K562 (cell line): ENCODE measurements around the gene GRIK2. TPM values are rescaled to one million over a fixed set of nuclear protein-coding genes. Genes with fewer than 3 reads are reported as not detected.

Experiments
- ATAC-seq: fragments of 200-7000 bp; cut with Tn5 transposase; 3 replicates; pipeline ENCODE4 v1.9.1; 2020; ENCODE audit warnings: moderate library complexity
- BruUV-seq: library from RNA; stranded (reverse); fragments of 400-500 nt; replicated peaks from 2 replicates; lab custom pipeline; 2021; lab: Mats Ljungman, UMichigan
- CTCF ChIA-PET: fragments of 300-600 bp; formaldehyde crosslinking; extraction: SDS; loops from one replicate; lab custom pipeline; 2021; ENCODE audit warnings: low intra/inter-chr PET ratio; lab: Yijun Ruan, JAX
- POLR2A ChIA-PET: fragments of 300-600, 350-650 bp; sonication (Branson Sonifier 250); formaldehyde crosslinking; extraction: SDS; loops from one replicate; lab custom pipeline; 2021; ENCODE audit warnings: antibody characterized with exemption, inconsistent platforms; lab: Yijun Ruan, JAX
- DNase-seq, 4 experiments: peaks; one replicate each; pipeline versions ENCODE4 v3.0.0 to v3.0.0-alpha.2; 2011 to 2018; ENCODE audit warnings: low spot score in 3 of 4, mixed read lengths in 3 of 4; ENCODE audit errors: extremely low read depth in 1 of 4
- FAIRE-seq: peaks from 2 replicates; lab custom pipeline; 2011; peaks lifted over from hg19 to GRCh38; lab: Jason Lieb, UNC
- H2AFZ ChIP-seq: 2 replicates; pipeline ENCODE4 v1.6.0; 2011; ENCODE audit warnings: low read depth, low read length, control low read depth, inconsistent platforms
- H3K27ac ChIP-seq: fragments of 200-600 bp; 3 replicates; pipeline ENCODE4 v1.8.0; 2011; ENCODE audit warnings: low read depth, mild to moderate bottlenecking, control low read depth, inconsistent platforms, low read length, moderate library complexity, mixed read lengths; ENCODE audit errors: extremely low read depth
- H3K27me3 ChIP-seq, 2 experiments: fragments of 300-600 bp in 1 of 2; 2 replicates in 1 of 2; 3 replicates in 1 of 2; pipeline versions ENCODE4 v1.6.0 to v1.8.0; 2011; ENCODE audit warnings: inconsistent platforms in 2 of 2, low read length in 2 of 2, mild to moderate bottlenecking in 1 of 2, mixed read lengths in 1 of 2, moderate library complexity in 1 of 2; ENCODE audit not compliant: control insufficient read depth in 2 of 2, insufficient read depth in 2 of 2
- H3K36me3 ChIP-seq: fragments of 300-600 bp; 3 replicates; pipeline ENCODE4 v1.8.0; 2011; ENCODE audit warnings: mild to moderate bottlenecking, low read length, inconsistent platforms; ENCODE audit not compliant: control insufficient read depth, insufficient read depth
- H3K4me1 ChIP-seq, 2 experiments: fragments of 200-600 bp in 1 of 2; replicated peaks in 1 of 2; 2 replicates in 1 of 2; 3 replicates in 1 of 2; pipeline versions ENCODE4 v1.5.1 to v1.8.0; 2011; ENCODE audit warnings: inconsistent platforms in 2 of 2, low read length in 2 of 2, mild to moderate bottlenecking in 1 of 2, mixed read lengths in 1 of 2, moderate library complexity in 1 of 2; ENCODE audit not compliant: control insufficient read depth in 2 of 2, insufficient read depth in 2 of 2
- H3K4me2 ChIP-seq: 2 replicates; pipeline ENCODE4 v1.6.1; 2011; ENCODE audit warnings: low read length, control low read depth, inconsistent platforms, mixed read lengths; ENCODE audit not compliant: insufficient read depth
- H3K4me3 ChIP-seq: fragments of 200-600 bp; sonication (generic), shearing (Covaris generic); 2 replicates; pipeline ENCODE4 v1.5.1; 2016; ENCODE audit warnings: control low read depth, inconsistent platforms
- H3K79me2 ChIP-seq: fragments of 200-600 bp; 3 replicates; pipeline ENCODE4 v1.8.0; 2011; ENCODE audit warnings: low read length, inconsistent platforms; ENCODE audit not compliant: control insufficient read depth, insufficient read depth
- H3K9ac ChIP-seq, 2 experiments: 2 replicates each; pipeline versions ENCODE4 v1.6.0 to v1.6.1; 2011; ENCODE audit warnings: low read depth in 2 of 2, low read length in 2 of 2, control low read depth in 1 of 2, inconsistent platforms in 1 of 2, mild to moderate bottlenecking in 1 of 2, mixed read lengths in 1 of 2; ENCODE audit not compliant: insufficient read depth in 1 of 2
- H3K9me1 ChIP-seq: one replicate; pipeline ENCODE4 v1.6.0; 2011; ENCODE audit warnings: inconsistent platforms, mild to moderate bottlenecking, low read length, moderate library complexity; ENCODE audit not compliant: control insufficient read depth, insufficient read depth
- H3K9me3 ChIP-seq: replicated peaks from 2 replicates; pipeline ENCODE4 v1.5.1; 2011; ENCODE audit warnings: low read depth, low read length, inconsistent platforms; ENCODE audit not compliant: control insufficient read depth, insufficient read depth
- H4K20me1 ChIP-seq: replicated peaks from 2 replicates; pipeline ENCODE4 v1.6.1; 2011; ENCODE audit warnings: low read length, inconsistent platforms, mixed read lengths; ENCODE audit not compliant: control insufficient read depth, insufficient read depth
- HDAC2 ChIP-seq: fragments of 450-650 bp; IDR thresholded peaks from 2 replicates; pipeline ENCODE4 v1.6.1; 2016; ENCODE audit warnings: mild to moderate bottlenecking
- MBD2 ChIP-seq: sonication (generic); IDR thresholded peaks from 2 replicates; pipeline ENCODE4 v1.6.1; 2016; ENCODE audit warnings: low read depth, borderline replicate concordance
- NFE2 ChIP-seq: IDR thresholded peaks from 2 replicates; pipeline ENCODE4 v1.6.1; 2014; ENCODE audit warnings: antibody characterized with exemption, low read depth
- POLR2B ChIP-seq: fragments of 450-650 bp; IDR thresholded peaks from 2 replicates; pipeline ENCODE4 v1.6.1; 2018; ENCODE audit warnings: low read depth; ENCODE audit not compliant: partially characterized antibody
- RBM34 ChIP-seq: fragments of 200-400 bp; formaldehyde crosslinking; IDR thresholded peaks from 2 replicates; pipeline ENCODE4 v1.6.1; 2018; ENCODE audit warnings: low read length, borderline replicate concordance; ENCODE audit not compliant: insufficient read depth
- SIRT6 ChIP-seq: IDR thresholded peaks from one replicate; pipeline ENCODE4 v1.6.1; 2012; ENCODE audit warnings: low read depth, mild to moderate bottlenecking, control low read depth, inconsistent platforms, low read length, moderate library complexity
- ZNF282 ChIP-seq: sonication (generic); formaldehyde crosslinking; IDR thresholded peaks from 2 replicates; pipeline ENCODE4 v1.8.1; 2023; ENCODE audit warnings: missing genetic modification reagents
- in situ Hi-C: fragments of 300-500 bp; cut with MboI; formaldehyde crosslinking; loops from 4 replicates; pipeline ENCODE4 v1.15.0; 2018; ENCODE audit warnings: inconsistent platforms, mixed read lengths
- intact Hi-C: fragments of 100-400 bp; cut with micrococcal nuclease; formaldehyde crosslinking; loops from 2 replicates; pipeline ENCODE4 v1.14.2; 2022
- polyA plus RNA-seq, 8 experiments: library from polyadenylated mRNA; depleted of rRNA in 4 of 8; stranded (reverse) in 5 of 8; unstranded in 3 of 8; fragments of >200 nt; fragmentation: Nextera tagmentation in 2 of 8; fragmentation: Illumina TruSeq in 1 of 8; extraction: Ambion mirVana in 2 of 8; extraction: Trizol in 1 of 8; gene quantifications; 2 replicates each; pipeline versions ENCODE4 v1.2.1 to v1.2.3, GENCODE V29; 2011 to 2014; ENCODE audit warnings: inconsistent platforms in 1 of 8, missing spikeins in 1 of 8
- total RNA-seq, 7 experiments: library from RNA; depleted of rRNA in 6 of 7; stranded (reverse); fragments of >200 nt in 6 of 7; fragmentation: Illumina TruSeq in 2 of 7; extraction: Trizol in 2 of 7; gene quantifications; 2 replicates each; pipeline versions ENCODE4 v1.2.1 to v1.2.3, GENCODE V29; 2011 to 2021; ENCODE audit warnings: low replicate concordance in 1 of 7
- TF ChIP-seq, protein P1 (sequence below): fragments of 250-450 bp; sonication (Bioruptor Pico); IDR thresholded peaks from 2 replicates; pipeline ENCODE4 v1.4.0; 2020; ENCODE audit warnings: mild to moderate bottlenecking, moderate library complexity
- TF ChIP-seq, protein P2 (sequence below), 2 experiments: fragments of 250-450 bp in 1 of 2; fragments of 450-650 bp in 1 of 2; sonication (Bioruptor Pico) in 1 of 2; IDR thresholded peaks; 2 replicates each; pipeline versions ENCODE4 v1.6.1 to v1.8.0; 2016 to 2021; ENCODE audit warnings: mild to moderate bottlenecking in 2 of 2, moderate library complexity in 2 of 2, missing compliant biosample characterization in 1 of 2, missing genetic modification characterization in 1 of 2
- TF ChIP-seq, protein P3 (sequence below): fragments of 450-650 bp; formaldehyde crosslinking; IDR thresholded peaks from 2 replicates; pipeline ENCODE4 v1.4.0; 2020; ENCODE audit warnings: mild to moderate bottlenecking, moderate library complexity
- TF ChIP-seq, protein P4 (sequence below): fragments of 250-450 bp; sonication (Bioruptor Pico); IDR thresholded peaks from 2 replicates; pipeline ENCODE4 v1.4.0; 2020
- TF ChIP-seq, protein P5 (sequence below): fragments of 250-450 bp; sonication (Bioruptor Pico); IDR thresholded peaks from 2 replicates; pipeline ENCODE4 v1.4.0; 2020; ENCODE audit warnings: mild to moderate bottlenecking, moderate library complexity
- TF ChIP-seq, protein P6 (sequence below): fragments of 250-450 bp; sonication (Bioruptor Pico); IDR thresholded peaks from 2 replicates; pipeline ENCODE4 v1.8.0; 2022; ENCODE audit warnings: moderate library complexity, mild to moderate bottlenecking, inconsistent platforms

GRIK2 gene
- total and polyA plus RNA-seq, 9 of the 15 experiments (the other 6 are each of a cell fraction or from before 2014, with no cell fraction given), result not detected

DNA sequence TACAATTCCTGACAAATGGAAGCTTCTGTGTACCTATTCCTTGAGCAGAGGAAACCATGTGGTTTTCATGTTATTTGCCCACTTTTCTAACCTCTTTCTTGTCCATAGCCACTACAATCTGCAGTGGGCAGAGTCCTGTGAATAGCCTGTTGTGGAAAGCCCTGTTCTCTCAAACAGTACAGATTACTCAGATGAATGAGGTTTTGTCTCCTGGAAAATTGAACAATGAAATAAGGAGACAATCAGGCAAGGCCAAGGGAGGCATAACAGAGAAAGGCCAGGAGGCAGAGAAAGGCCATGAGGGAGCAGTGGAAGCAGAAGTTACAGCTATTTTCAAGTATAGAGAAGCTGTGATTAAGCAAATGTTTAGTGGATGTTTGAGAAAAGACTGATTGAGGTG is 189.3 kb downstream of the GRIK2 start:
- no peaks in the 10 kb centered on the region for H3K36me3 ChIP-seq
- ChIA-PET POLR2A (no interaction called here), CTCF (no interaction called here)
- H3K9me3 ChIP-seq, result no peaks in the 10 kb centered on the region
- FAIRE-seq, result no peak
- no peak overlapping the region for H2AFZ ChIP-seq
- no peaks in the 10 kb centered on the region for H3K79me2 ChIP-seq
- DNase-seq, result no peak
- in situ Hi-C loops (no loop called here), intact Hi-C loops (no loop called here)
- no peaks in the 10 kb centered on the region for H3K9me1 ChIP-seq
- H3K27ac ChIP-seq, result no peak overlapping the region
- no peak overlapping the region for H3K4me3 ChIP-seq
- no peak overlapping the region for H3K9ac ChIP-seq
- no peaks in the 10 kb centered on the region for H3K27me3 ChIP-seq
- no peak overlapping the region for H3K4me2 ChIP-seq
- H3K4me1 ChIP-seq, result no peaks in the 10 kb centered on the region
- no peaks in the 10 kb centered on the region for H4K20me1 ChIP-seq
- no TSS peak for BruUV-seq
- no peak for ATAC-seq
- TF ChIP-seq HDAC2, result no peak
- TF ChIP-seq, protein P1, sequence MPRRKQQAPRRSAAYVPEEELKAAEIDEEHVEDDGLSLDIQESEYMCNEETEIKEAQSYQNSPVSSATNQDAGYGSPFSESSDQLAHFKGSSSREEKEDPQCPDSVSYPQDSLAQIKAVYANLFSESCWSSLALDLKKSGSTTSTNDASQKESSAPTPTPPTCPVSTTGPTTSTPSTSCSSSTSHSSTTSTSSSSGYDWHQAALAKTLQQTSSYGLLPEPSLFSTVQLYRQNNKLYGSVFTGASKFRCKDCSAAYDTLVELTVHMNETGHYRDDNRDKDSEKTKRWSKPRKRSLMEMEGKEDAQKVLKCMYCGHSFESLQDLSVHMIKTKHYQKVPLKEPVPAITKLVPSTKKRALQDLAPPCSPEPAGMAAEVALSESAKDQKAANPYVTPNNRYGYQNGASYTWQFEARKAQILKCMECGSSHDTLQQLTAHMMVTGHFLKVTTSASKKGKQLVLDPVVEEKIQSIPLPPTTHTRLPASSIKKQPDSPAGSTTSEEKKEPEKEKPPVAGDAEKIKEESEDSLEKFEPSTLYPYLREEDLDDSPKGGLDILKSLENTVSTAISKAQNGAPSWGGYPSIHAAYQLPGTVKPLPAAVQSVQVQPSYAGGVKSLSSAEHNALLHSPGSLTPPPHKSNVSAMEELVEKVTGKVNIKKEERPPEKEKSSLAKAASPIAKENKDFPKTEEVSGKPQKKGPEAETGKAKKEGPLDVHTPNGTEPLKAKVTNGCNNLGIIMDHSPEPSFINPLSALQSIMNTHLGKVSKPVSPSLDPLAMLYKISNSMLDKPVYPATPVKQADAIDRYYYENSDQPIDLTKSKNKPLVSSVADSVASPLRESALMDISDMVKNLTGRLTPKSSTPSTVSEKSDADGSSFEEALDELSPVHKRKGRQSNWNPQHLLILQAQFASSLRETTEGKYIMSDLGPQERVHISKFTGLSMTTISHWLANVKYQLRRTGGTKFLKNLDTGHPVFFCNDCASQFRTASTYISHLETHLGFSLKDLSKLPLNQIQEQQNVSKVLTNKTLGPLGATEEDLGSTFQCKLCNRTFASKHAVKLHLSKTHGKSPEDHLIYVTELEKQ (CRISPR knock-in tag), result no peak
- no peak for TF ChIP-seq POLR2B
- no peak for TF ChIP-seq NFE2
- TF ChIP-seq, protein P2, sequence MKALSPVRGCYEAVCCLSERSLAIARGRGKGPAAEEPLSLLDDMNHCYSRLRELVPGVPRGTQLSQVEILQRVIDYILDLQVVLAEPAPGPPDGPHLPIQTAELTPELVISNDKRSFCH (CRISPR knock-in tag; IDR thresholded peaks at IDR 0.05), result no peak
- TF ChIP-seq, protein P2 (tag; IDR thresholded peaks at IDR 0.05), result no peak
- TF ChIP-seq SIRT6, result no peak
- TF ChIP-seq RBM34, result no peak
- TF ChIP-seq ZNF282 (CRISPR knock-in tag), result no peak
- TF ChIP-seq, protein P3, sequence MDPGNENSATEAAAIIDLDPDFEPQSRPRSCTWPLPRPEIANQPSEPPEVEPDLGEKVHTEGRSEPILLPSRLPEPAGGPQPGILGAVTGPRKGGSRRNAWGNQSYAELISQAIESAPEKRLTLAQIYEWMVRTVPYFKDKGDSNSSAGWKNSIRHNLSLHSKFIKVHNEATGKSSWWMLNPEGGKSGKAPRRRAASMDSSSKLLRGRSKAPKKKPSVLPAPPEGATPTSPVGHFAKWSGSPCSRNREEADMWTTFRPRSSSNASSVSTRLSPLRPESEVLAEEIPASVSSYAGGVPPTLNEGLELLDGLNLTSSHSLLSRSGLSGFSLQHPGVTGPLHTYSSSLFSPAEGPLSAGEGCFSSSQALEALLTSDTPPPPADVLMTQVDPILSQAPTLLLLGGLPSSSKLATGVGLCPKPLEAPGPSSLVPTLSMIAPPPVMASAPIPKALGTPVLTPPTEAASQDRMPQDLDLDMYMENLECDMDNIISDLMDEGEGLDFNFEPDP, result no peak
- TF ChIP-seq, protein P4, sequence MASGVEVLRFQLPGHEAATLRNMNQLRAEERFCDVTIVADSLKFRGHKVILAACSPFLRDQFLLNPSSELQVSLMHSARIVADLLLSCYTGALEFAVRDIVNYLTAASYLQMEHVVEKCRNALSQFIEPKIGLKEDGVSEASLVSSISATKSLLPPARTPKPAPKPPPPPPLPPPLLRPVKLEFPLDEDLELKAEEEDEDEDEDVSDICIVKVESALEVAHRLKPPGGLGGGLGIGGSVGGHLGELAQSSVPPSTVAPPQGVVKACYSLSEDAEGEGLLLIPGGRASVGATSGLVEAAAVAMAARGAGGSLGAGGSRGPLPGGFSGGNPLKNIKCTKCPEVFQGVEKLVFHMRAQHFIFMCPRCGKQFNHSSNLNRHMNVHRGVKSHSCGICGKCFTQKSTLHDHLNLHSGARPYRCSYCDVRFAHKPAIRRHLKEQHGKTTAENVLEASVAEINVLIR (CRISPR knock-in tag), result no peak
- TF ChIP-seq, protein P5, sequence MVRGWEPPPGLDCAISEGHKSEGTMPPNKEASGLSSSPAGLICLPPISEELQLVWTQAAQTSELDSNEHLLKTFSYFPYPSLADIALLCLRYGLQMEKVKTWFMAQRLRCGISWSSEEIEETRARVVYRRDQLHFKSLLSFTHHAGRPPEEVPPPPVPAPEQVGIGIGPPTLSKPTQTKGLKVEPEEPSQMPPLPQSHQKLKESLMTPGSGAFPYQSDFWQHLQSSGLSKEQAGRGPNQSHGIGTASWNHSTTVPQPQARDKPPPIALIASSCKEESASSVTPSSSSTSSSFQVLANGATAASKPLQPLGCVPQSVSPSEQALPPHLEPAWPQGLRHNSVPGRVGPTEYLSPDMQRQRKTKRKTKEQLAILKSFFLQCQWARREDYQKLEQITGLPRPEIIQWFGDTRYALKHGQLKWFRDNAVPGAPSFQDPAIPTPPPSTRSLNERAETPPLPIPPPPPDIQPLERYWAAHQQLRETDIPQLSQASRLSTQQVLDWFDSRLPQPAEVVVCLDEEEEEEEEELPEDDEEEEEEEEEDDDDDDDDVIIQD, result no peak
- TF ChIP-seq MBD2, result no peak
- TF ChIP-seq, protein P6, sequence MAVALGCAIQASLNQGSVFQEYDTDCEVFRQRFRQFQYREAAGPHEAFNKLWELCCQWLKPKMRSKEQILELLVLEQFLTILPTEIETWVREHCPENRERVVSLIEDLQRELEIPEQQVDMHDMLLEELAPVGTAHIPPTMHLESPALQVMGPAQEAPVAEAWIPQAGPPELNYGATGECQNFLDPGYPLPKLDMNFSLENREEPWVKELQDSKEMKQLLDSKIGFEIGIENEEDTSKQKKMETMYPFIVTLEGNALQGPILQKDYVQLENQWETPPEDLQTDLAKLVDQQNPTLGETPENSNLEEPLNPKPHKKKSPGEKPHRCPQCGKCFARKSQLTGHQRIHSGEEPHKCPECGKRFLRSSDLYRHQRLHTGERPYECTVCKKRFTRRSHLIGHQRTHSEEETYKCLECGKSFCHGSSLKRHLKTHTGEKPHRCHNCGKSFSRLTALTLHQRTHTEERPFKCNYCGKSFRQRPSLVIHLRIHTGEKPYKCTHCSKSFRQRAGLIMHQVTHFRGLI (CRISPR knock-in tag), result no peak
